ENCODE measurements around the gene TMEM63B. TPM values are rescaled to one million over a fixed set of nuclear protein-coding genes. Genes with fewer than 3 reads are reported as not detected.

TMEM63B gene
- total RNA-seq, 6 donors from 2014 or later: 89.8 to 198 (median 128) TPM

- H3K36me3 ChIP-seq: no peaks in the 10 kb centered on the region
- DNase-seq (no peak), ATAC-seq (ENCODE audit: low FRiP score in 2 of 2) (no peak)
- H3K27me3 ChIP-seq: no peaks in the 10 kb centered on the region
- H3K9me3 ChIP-seq: no peaks in the 10 kb centered on the region
- no peak overlapping the region for H3K27ac ChIP-seq
- 85 to 87% methylated on average over 6 of the region's 6 CpGs for WGBS, 2 donors
- no peak for TF ChIP-seq POLR2A (IDR thresholded peaks at IDR 0.05)
- TF ChIP-seq EP300 (IDR thresholded peaks at IDR 0.05): no peak
- no peak for TF ChIP-seq POLR2AphosphoS5 (IDR thresholded peaks at IDR 0.05)
- no peak for TF ChIP-seq CTCF (IDR thresholded peaks at IDR 0.05)
- H3K4me3 ChIP-seq: no peak overlapping the region
- H3K4me1 ChIP-seq: no peaks in the 10 kb centered on the region
Measured at GRCh38 chr6:44203955-44204354, 76.6 kb downstream of the TMEM63B start.

Other genes starting within 250 kb of the TMEM63B start
- 100 to 1,000 TPM in 3 of 6 donors, 10 to 100 TPM in 3; 89.1 to 164 (median 97.7) TPM for gene MRPL14, start 102 bp upstream of the TMEM63B start, total RNA-seq
- gene CAPN11, start 31.3 kb downstream of the TMEM63B start, total RNA-seq: under 1 TPM in 4 of 6 donors, not detected in 2; 0.30 to 0.81 (median 0.52) TPM
- gene MYMX, start 89.4 kb downstream of the TMEM63B start, total RNA-seq: under 1 TPM in 1 of 6 donors, not detected in 5; 0.46 TPM
- 10 to 100 TPM; 38.3 to 93.2 (median 45.8) TPM for gene SLC29A1, start 96.0 kb downstream of the TMEM63B start, total RNA-seq
- 100 to 1,000 TPM; 175 to 656 (median 471) TPM for gene HSP90AB1, start 119.5 kb downstream of the TMEM63B start, total RNA-seq
- 10 to 100 TPM; 14.6 to 44.8 (median 29.8) TPM for gene SLC35B2, start 130.0 kb downstream of the TMEM63B start, total RNA-seq
- gene NFKBIE, start 138.0 kb downstream of the TMEM63B start, total RNA-seq: 10 to 100 TPM in 5 of 6 donors, 1 to 10 TPM in 1; 7.8 to 27.0 (median 13.6) TPM
- gene TMEM151B, start 142.9 kb downstream of the TMEM63B start, total RNA-seq: not detected
- 10 to 100 TPM; 11.1 to 23.0 (median 12.0) TPM for gene AARS2, start 185.8 kb downstream of the TMEM63B start, total RNA-seq
- 1 to 10 TPM in 2 of 6 donors, under 1 TPM in 1, not detected in 3; 0.91 to 2.2 (median 1.6) TPM for gene SPATS1, start 215.1 kb downstream of the TMEM63B start, total RNA-seq